H1 (cell line): ENCODE results near the gene SLC16A2. TPM values are rescaled to one million over a fixed set of nuclear protein-coding genes. Genes with fewer than 3 reads are reported as not detected.

ENCODE experiments used
- CTCF ChIA-PET: fragments of 300-600 bp; sonication (Branson Sonifier 250); formaldehyde crosslinking; loops from one replicate; lab custom pipeline; 2021; ENCODE audit not compliant: partially characterized antibody; lab: Charles Lee
- POLR2A ChIA-PET: fragments of 300-600 bp; sonication (Branson Sonifier 250); formaldehyde crosslinking; loops from one replicate; lab custom pipeline; 2021; ENCODE audit warnings: inconsistent platforms; ENCODE audit not compliant: partially characterized antibody; lab: Charles Lee
- DNase-seq, 2 experiments: peaks; one replicate each; pipeline versions ENCODE4 v3.0.0 to v3.0.0-alpha.2; 2010 to 2022; ENCODE audit warnings: low spot score in 2 of 2, low read depth in 1 of 2, mixed read lengths in 1 of 2
- FAIRE-seq: peaks from 2 replicates; lab custom pipeline; 2011; peaks lifted over from hg19 to GRCh38; lab: Jason Lieb, UNC
- H2AFZ ChIP-seq: 2 replicates; pipeline ENCODE4 v1.8.1; 2012; ENCODE audit warnings: low read length, inconsistent platforms
- H2AK5ac ChIP-seq: 2 replicates; pipeline ENCODE4 v1.6.1; 2013; ENCODE audit warnings: low read depth, low read length
- H2BK120ac ChIP-seq: replicated peaks from 2 replicates; pipeline ENCODE3; 2013; ENCODE audit warnings: low read depth, low read length, inconsistent platforms
- H2BK12ac ChIP-seq: 2 replicates; pipeline ENCODE4 v1.6.1; 2013; ENCODE audit warnings: low read depth, low read length
- H2BK15ac ChIP-seq: 2 replicates; pipeline ENCODE4 v1.6.1; 2013; ENCODE audit warnings: low read length
- H2BK20ac ChIP-seq: 2 replicates; pipeline ENCODE4 v1.6.1; 2013; ENCODE audit warnings: low read length
- H2BK5ac ChIP-seq: 2 replicates; pipeline ENCODE4 v1.6.1; 2013; ENCODE audit warnings: low read depth, low read length
- H3K14ac ChIP-seq: 2 replicates; pipeline ENCODE4 v1.6.1; 2013; ENCODE audit warnings: inconsistent platforms; ENCODE audit not compliant: insufficient read length
- H3K18ac ChIP-seq: 2 replicates; pipeline ENCODE4 v1.6.1; 2013; ENCODE audit warnings: low read length; ENCODE audit errors: extremely low read depth
- H3K23ac ChIP-seq: 2 replicates; pipeline ENCODE4 v1.6.1; 2013; ENCODE audit warnings: inconsistent platforms; ENCODE audit not compliant: insufficient read length
- H3K23me2 ChIP-seq: 2 replicates; pipeline ENCODE4 v1.6.1; 2013; ENCODE audit warnings: low read depth, low read length
- H3K27ac ChIP-seq: 2 replicates; pipeline ENCODE4 v1.6.1; 2011; ENCODE audit warnings: low read depth, low read length, inconsistent platforms
- H3K27me3 ChIP-seq, 4 experiments: replicated peaks in 1 of 4; 1 replicate in 1 of 4; 2 replicates in 3 of 4; pipeline versions ENCODE4 v1.6.1 to v1.8.1; 2011 to 2013; ENCODE audit warnings: low read length in 3 of 4, mild to moderate bottlenecking in 3 of 4, inconsistent platforms in 2 of 4, mixed read lengths in 2 of 4, moderate library complexity in 1 of 4; ENCODE audit not compliant: control insufficient read depth in 3 of 4, insufficient read depth in 3 of 4; ENCODE audit errors: extremely low read depth in 1 of 4
- H3K36me3 ChIP-seq, 4 experiments: 2 replicates each; pipeline versions ENCODE4 v1.6.1 to v1.8.1; 2011 to 2013; ENCODE audit warnings: mild to moderate bottlenecking in 4 of 4, low read length in 3 of 4, moderate library complexity in 2 of 4, control low read depth in 1 of 4, inconsistent platforms in 1 of 4; ENCODE audit not compliant: insufficient read depth in 4 of 4, control insufficient read depth in 2 of 4
- H3K4ac ChIP-seq: replicated peaks from 2 replicates; pipeline ENCODE3; 2013; ENCODE audit warnings: low read length, low read depth, mixed read lengths, inconsistent platforms; ENCODE audit not compliant: insufficient read length
- H3K4me1 ChIP-seq, 4 experiments: replicated peaks in 1 of 4; 1 replicate in 1 of 4; 2 replicates in 3 of 4; pipeline versions ENCODE4 v1.6.1 to v1.8.1; 2011 to 2013; ENCODE audit warnings: low read length in 3 of 4, inconsistent platforms in 2 of 4, mixed read lengths in 1 of 4; ENCODE audit not compliant: insufficient read depth in 4 of 4, control insufficient read depth in 3 of 4
- H3K4me2 ChIP-seq, 2 experiments: 2 replicates each; pipeline versions ENCODE4 v1.6.1 to v1.8.1; 2011 to 2013; ENCODE audit warnings: low read depth in 2 of 2, low read length in 2 of 2, control low read depth in 1 of 2, inconsistent platforms in 1 of 2, mild to moderate bottlenecking in 1 of 2; ENCODE audit not compliant: insufficient read depth in 1 of 2
- H3K4me3 ChIP-seq, 4 experiments: fragments of 200-600, 300-600 bp in 1 of 4; sonication (generic), shearing (Covaris generic), sonication (Bioruptor Twin) in 1 of 4; 2 replicates each; pipeline versions ENCODE4 v1.5.1 to v1.8.1; 2011 to 2016; ENCODE audit warnings: low read length in 4 of 4, low read depth in 3 of 4, control low read depth in 2 of 4, inconsistent platforms in 2 of 4, mild to moderate bottlenecking in 2 of 4, mixed read lengths in 1 of 4, moderate library complexity in 1 of 4; ENCODE audit not compliant: insufficient read depth in 2 of 4; ENCODE audit errors: extremely low read depth in 1 of 4
- H3K56ac ChIP-seq: replicated peaks from 2 replicates; pipeline ENCODE3; 2013; ENCODE audit warnings: low read depth, mild to moderate bottlenecking, mixed read lengths, low read length, inconsistent platforms; ENCODE audit not compliant: insufficient read length
- H3K79me1 ChIP-seq: 2 replicates; pipeline ENCODE4 v1.6.1; 2013; ENCODE audit warnings: low read depth, low read length, control low read depth
- H3K79me2 ChIP-seq, 2 experiments: 2 replicates each; pipeline versions ENCODE4 v1.6.1 to v1.8.1; 2012 to 2013; ENCODE audit warnings: low read length in 2 of 2, mild to moderate bottlenecking in 2 of 2, inconsistent platforms in 1 of 2; ENCODE audit not compliant: insufficient read depth in 2 of 2, control insufficient read depth in 1 of 2
- H3K9ac ChIP-seq, 4 experiments: replicated peaks in 1 of 4; 1 replicate in 1 of 4; 2 replicates in 3 of 4; pipeline versions ENCODE4 v1.6.1 to v1.8.1; 2011 to 2013; ENCODE audit warnings: low read depth in 3 of 4, low read length in 3 of 4, control low read depth in 2 of 4, mild to moderate bottlenecking in 2 of 4, moderate library complexity in 2 of 4, inconsistent platforms in 1 of 4; ENCODE audit errors: extremely low read depth in 1 of 4
- H3K9me3 ChIP-seq, 2 experiments: 2 replicates each; pipeline versions ENCODE4 v1.6.1 to v1.8.1; 2012 to 2013; ENCODE audit warnings: mild to moderate bottlenecking in 2 of 2, moderate library complexity in 2 of 2, control low read depth in 1 of 2, inconsistent platforms in 1 of 2, low read depth in 1 of 2, low read length in 1 of 2, mixed read lengths in 1 of 2; ENCODE audit not compliant: insufficient read depth in 2 of 2
- H4K20me1 ChIP-seq, 2 experiments: replicated peaks in 1 of 2; 2 replicates each; pipeline versions ENCODE3 to v1.8.1; 2011 to 2013; ENCODE audit warnings: inconsistent platforms in 2 of 2, low read length in 2 of 2, mild to moderate bottlenecking in 1 of 2; ENCODE audit not compliant: insufficient read depth in 2 of 2, control insufficient read depth in 1 of 2
- H4K5ac ChIP-seq: 2 replicates; pipeline ENCODE4 v1.6.1; 2013; ENCODE audit warnings: low read length, low read depth, mixed read lengths, inconsistent platforms; ENCODE audit not compliant: insufficient read length
- H4K8ac ChIP-seq: 2 replicates; pipeline ENCODE4 v1.8.0; 2013; ENCODE audit warnings: mild to moderate bottlenecking, moderate library complexity, low read length, inconsistent platforms; ENCODE audit not compliant: insufficient read depth; ENCODE audit errors: extremely low read depth
- H4K91ac ChIP-seq: replicated peaks from 2 replicates; pipeline ENCODE3; 2013; ENCODE audit warnings: low read length, mixed read lengths, inconsistent platforms; ENCODE audit not compliant: insufficient read length
- CTBP2 ChIP-seq: IDR thresholded peaks from 2 replicates; pipeline ENCODE4 v1.7.0; 2011; ENCODE audit warnings: borderline replicate concordance, mild to moderate bottlenecking, moderate library complexity, mixed read lengths, low read length; ENCODE audit not compliant: insufficient read depth, insufficient read length
- TAF1 ChIP-seq: IDR thresholded peaks from 2 replicates; pipeline ENCODE4 v1.6.1; 2011; ENCODE audit warnings: mild to moderate bottlenecking, low read depth, low read length
- TCF12 ChIP-seq: IDR thresholded peaks from 2 replicates; pipeline ENCODE4 v1.6.1; 2011; ENCODE audit warnings: low read depth, mild to moderate bottlenecking, low read length
- WGBS, 2 experiments: shearing (Covaris generic) in 1 of 2; methylation state at CpG; one replicate each; pipeline versions ENCODE4 v1.1.6 to v1.1.7; 2013 to 2015; ENCODE audit warnings: low lambda C conversion rate in 2 of 2, mixed read lengths in 2 of 2, inconsistent platforms in 1 of 2, low coverage in 1 of 2, missing lambda C conversion rate in 1 of 2; ENCODE audit not compliant: insufficient replicate concordance in 2 of 2, insufficient coverage in 1 of 2, insufficient read length in 1 of 2; ENCODE audit errors: extremely low coverage in 1 of 2, missing lambda C conversion rate in 1 of 2; 5-methylcytosine and 5-hydroxymethylcytosine counted together
- polyA plus RNA-seq, 7 experiments: library from polyadenylated mRNA; depleted of rRNA in 3 of 7; stranded (reverse) in 5 of 7; unstranded in 2 of 7; fragments of >200 nt in 5 of 7; fragments of 200-250 nt in 2 of 7; gene quantifications; 1 replicate in 5 of 7; 2 replicates in 1 of 7; 4 replicates in 1 of 7; pipeline versions ENCODE4 v1.2.1 to v1.2.3, GENCODE V29; 2011 to 2013; ENCODE audit warnings: missing spikeins in 2 of 7, mixed read lengths in 2 of 7
- total RNA-seq: library from RNA; stranded (reverse); fragmentation: NEBNext Ultra II Directional; extraction: Animal tissue kit (Norgen Biotek cat#: 25700); gene quantifications from 2 replicates; pipeline ENCODE4 v1.2.1, GENCODE V29; 2021

The SLC16A2 gene
- total and polyA plus RNA-seq, 2 of the 8 experiments (the other 6 are each of a cell fraction or from before 2014, with no cell fraction given): 24.4 to 32.2 TPM

- Histone ChIP-seq H3K9me3 (no peaks in the 10 kb centered on the region), H3K4ac (no peak overlapping the region), H3K79me1 (no peaks in the 10 kb centered on the region), H2BK12ac (no peak overlapping the region), H4K5ac (peak overlapping the region; percentile 43), H3K14ac (no peak overlapping the region), H2BK5ac (0 out of 2 replicates have a peak overlapping the region, but pooled peaks have one; percentile 39), H3K4me3 (peak overlapping the region; percentile 55 to 73 (median 66)), H4K8ac (no peak overlapping the region; the same call in 1 of the 2 replicates), H2AFZ (no peak overlapping the region), H3K36me3 (no peaks in the 10 kb centered on the region), H4K20me1 (no peaks in the 10 kb centered on the region), H3K27me3 (no peaks in the 10 kb centered on the region; a peak in 1 of 7 replicates), H2AK5ac (no peak overlapping the region), H3K4me2 (peak overlapping the region; percentile 88 to 96), H3K4me1 (peaks cover 0 to 8% (median 3%) of the 10 kb centered on the region in 4 experiments; a peak in 4 of 7 replicates), H3K9ac (peak overlapping the region in 2 of 4 experiments; percentile 13 to 43; a peak in 3 of 7 replicates), H2BK20ac (no peak overlapping the region), H4K91ac (no peak overlapping the region), H3K23ac (no peak overlapping the region), H3K27ac (no peak overlapping the region), H3K23me2 (peaks cover 17% of the 10 kb centered on the region), H3K56ac (no peak overlapping the region), H2BK15ac (no peak overlapping the region), H3K18ac (no peak overlapping the region), H3K79me2 (no peaks in the 10 kb centered on the region), H2BK120ac (no peak overlapping the region)
- POLR2A ChIA-PET: interaction anchor here (0.9 to 1.2 kb wide), 2 partner anchors 16 to 126 kb away, joined by 3 read pairs; no protein-coding TSS in a partner anchor
- DNase-seq: no peak
- FAIRE-seq: no peak
- 5% methylated on average over 16 of the region's 20 CpGs; no CpG with 5 or more reads in 1 of the 2 experiments for WGBS, 2 experiments
- TF ChIP-seq TAF1 (no peak), CTBP2 (no peak), TCF12 (no peak)
- CTCF ChIA-PET: interaction anchor here (0.9 to 2.1 kb wide), 7 partner anchors 10 to 114 kb away, joined by 3 to 11 read pairs (median 4); no protein-coding TSS in a partner anchor
Measured at GRCh38 chrX:74419864-74420195, 1.5 kb upstream of the SLC16A2 start.
